HCT116 (cell line): ENCODE results near the gene UNC45A. TPM values are rescaled to one million over a fixed set of nuclear protein-coding genes. Genes with fewer than 3 reads are reported as not detected.
A peak's percentile ranks its signal among the peaks of the same experiment; 100 is the strongest.

Source experiments
- ATAC-seq: fragments of 200-7000 bp; cut with Tn5 transposase; 2 replicates; pipeline ENCODE4 v1.9.1; 2020; ENCODE audit warnings: mild to moderate bottlenecking, moderate library complexity
- BruUV-seq: library from RNA; stranded (reverse); fragments of 400-500 nt; replicated peaks from 2 replicates; lab custom pipeline; 2021; lab: Mats Ljungman, UMichigan
- CTCF ChIA-PET: fragments of 300-600 bp; sonication (Branson Sonifier 250); formaldehyde crosslinking; loops from one replicate; lab custom pipeline; 2021; ENCODE audit warnings: antibody characterized with exemption; lab: Charles Lee
- POLR2A ChIA-PET: fragments of 300-600, 350-600 bp; sonication (Branson Sonifier 250); formaldehyde crosslinking; loops from one replicate; lab custom pipeline; 2021; ENCODE audit warnings: antibody characterized with exemption; lab: Charles Lee
- RAD21 ChIA-PET, 2 experiments: fragments of 300-600 bp; sonication (Branson Sonifier 250); formaldehyde crosslinking; loops; one replicate each; lab custom pipeline; 2023; ENCODE audit warnings: low total read pairs in 2 of 2; ENCODE audit not compliant: uncharacterized antibody in 2 of 2, unreplicated experiment in 2 of 2, low non-redundant PET in 1 of 2; lab: Charles Lee
- DNase-seq: peaks from one replicate; pipeline ENCODE4 v3.0.0-alpha.2; 2010; ENCODE audit warnings: low read depth, low spot score
- H2AFZ ChIP-seq: fragments of 200-600 bp; shearing (Covaris generic), sonication (generic); 2 replicates; pipeline ENCODE4 v1.6.1; 2017; ENCODE audit warnings: low read depth, mixed run types, mixed read lengths, antibody characterized with exemption, low read length; ENCODE audit not compliant: poor library complexity, severe bottlenecking
- H3K27ac ChIP-seq: 2 replicates; pipeline ENCODE4 v1.5.1; 2012; ENCODE audit warnings: low read depth, low read length
- H3K27me3 ChIP-seq: fragments of 200-600 bp; sonication (generic); 2 replicates; pipeline ENCODE4 v1.6.1; 2016; ENCODE audit warnings: mixed run types, low read length, mixed read lengths; ENCODE audit not compliant: insufficient read depth
- H3K36me3 ChIP-seq, 2 experiments: fragments of 200-500 bp in 1 of 2; fragments of 200-600 bp in 1 of 2; sonication (Bioruptor generic) in 1 of 2; sonication (generic) in 1 of 2; 2 replicates each; pipeline versions ENCODE4 v1.5.1 to v1.6.1; 2014 to 2016; ENCODE audit warnings: low read length in 2 of 2, inconsistent platforms in 1 of 2, mixed read lengths in 1 of 2, mixed run types in 1 of 2; ENCODE audit not compliant: insufficient read depth in 2 of 2, control insufficient read depth in 1 of 2
- H3K4me1 ChIP-seq, 2 experiments: fragments of 200-600 bp in 1 of 2; sonication (generic) in 1 of 2; 2 replicates each; pipeline versions ENCODE4 v1.5.1 to v1.6.1; 2012 to 2017; ENCODE audit warnings: low read length in 2 of 2, inconsistent platforms in 1 of 2, mild to moderate bottlenecking in 1 of 2, mixed read lengths in 1 of 2, mixed run types in 1 of 2, moderate library complexity in 1 of 2; ENCODE audit not compliant: insufficient read depth in 2 of 2, control insufficient read depth in 1 of 2
- H3K4me2 ChIP-seq: fragments of 200-600 bp; sonication (generic); 2 replicates; pipeline ENCODE4 v1.6.1; 2017; ENCODE audit warnings: mixed run types, low read length, mixed read lengths
- H3K4me3 ChIP-seq, 2 experiments: fragments of 200-600 bp in 1 of 2; sonication (generic) in 1 of 2; replicated peaks in 1 of 2; 2 replicates each; pipeline ENCODE4 v1.5.1; 2011 to 2016; ENCODE audit warnings: low read length in 2 of 2, control low read depth in 1 of 2, low read depth in 1 of 2, mild to moderate bottlenecking in 1 of 2, mixed read lengths in 1 of 2, mixed run types in 1 of 2
- H3K79me2 ChIP-seq: fragments of 200-600 bp; sonication (generic); 2 replicates; pipeline ENCODE4 v1.6.1; 2017; ENCODE audit warnings: mild to moderate bottlenecking, mixed run types, low read length, moderate library complexity, mixed read lengths; ENCODE audit not compliant: insufficient read depth
- H3K9ac ChIP-seq: fragments of 200-600 bp; sonication (generic); 2 replicates; pipeline ENCODE4 v1.6.1; 2016; ENCODE audit warnings: low read length, mixed read lengths
- H3K9me2 ChIP-seq: fragments of 200-600 bp; sonication (generic), shearing (Covaris generic); 2 replicates; pipeline ENCODE4 v1.6.1; 2017; ENCODE audit warnings: mixed run types, mild to moderate bottlenecking, moderate library complexity; ENCODE audit not compliant: insufficient read depth
- H3K9me3 ChIP-seq, 2 experiments: fragments of 200-500 bp in 1 of 2; fragments of 200-600 bp in 1 of 2; sonication (Bioruptor generic) in 1 of 2; sonication (generic) in 1 of 2; 2 replicates each; pipeline ENCODE4 v1.6.1; 2014 to 2017; ENCODE audit warnings: low read length in 2 of 2, mixed read lengths in 2 of 2, inconsistent platforms in 1 of 2, low read depth in 1 of 2, mild to moderate bottlenecking in 1 of 2, mixed run types in 1 of 2, moderate library complexity in 1 of 2; ENCODE audit not compliant: control insufficient read depth in 1 of 2, insufficient read depth in 1 of 2
- H4K20me1 ChIP-seq: fragments of 200-600 bp; sonication (generic), shearing (Covaris generic); 2 replicates; pipeline ENCODE4 v1.6.1; 2017; ENCODE audit warnings: mixed run types, mild to moderate bottlenecking, moderate library complexity; ENCODE audit not compliant: insufficient read depth
- CTCF ChIP-seq, 3 experiments: fragments of 200-600 bp in 1 of 3; sonication (generic) in 1 of 3; IDR thresholded peaks in 2 of 3; conservative IDR thresholded peaks in 1 of 3; 2 replicates each; pipeline ENCODE4 v1.5.1; 2012 to 2017; ENCODE audit warnings: low read depth in 2 of 3, low read length in 2 of 3, antibody characterized with exemption in 1 of 3, borderline replicate concordance in 1 of 3, control low read depth in 1 of 3, mild to moderate bottlenecking in 1 of 3, mixed read lengths in 1 of 3, mixed run types in 1 of 3, moderate library complexity in 1 of 3; ENCODE audit not compliant: insufficient read depth in 1 of 3
- TCF7L2 ChIP-seq: IDR thresholded peaks from 2 replicates; pipeline ENCODE4 v1.7.0; 2011; ENCODE audit warnings: borderline replicate concordance, inconsistent platforms; ENCODE audit not compliant: insufficient read depth, insufficient read length; ENCODE audit errors: extremely low read depth
- ZFX ChIP-seq: fragments of 450-650 bp; IDR thresholded peaks from 2 replicates; pipeline ENCODE4 v1.6.1; 2017
- intact Hi-C: fragments of 100-400 bp; cut with micrococcal nuclease; formaldehyde crosslinking; loops from 2 replicates; pipeline ENCODE4 v1.10.0; 2022
- total RNA-seq: library from RNA; stranded (reverse); gene quantifications from one replicate; pipeline ENCODE4 v1.2.1, GENCODE V29; 2021; ENCODE audit not compliant: unreplicated experiment

The UNC45A gene
- total RNA-seq, 1 experiment from 2014 or later: 95.4 TPM

GRCh38 chr15:90991587-90992285 is 56.7 kb downstream of the UNC45A start:
- ChIA-PET RAD21 (no interaction called here), CTCF (no interaction called here)
- Histone ChIP-seq H3K4me2 (no peak overlapping the region), H3K36me3 (peaks cover 0 to 4% of the 10 kb centered on the region in 2 experiments; a peak in 2 of 4 replicates), H2AFZ (no peak overlapping the region), H3K9me2 (no peaks in the 10 kb centered on the region), H3K9me3 (no peaks in the 10 kb centered on the region), H3K4me3 (no peak overlapping the region), H3K4me1 (peaks cover 7 to 19% of the 10 kb centered on the region in 2 experiments), H4K20me1 (no peaks in the 10 kb centered on the region), H3K79me2 (peaks cover 96% of the 10 kb centered on the region), H3K27me3 (no peaks in the 10 kb centered on the region)
- intact Hi-C loops: no loop called here
- DNase-seq: no peak
- no peak for TF ChIP-seq TCF7L2
- TF ChIP-seq CTCF (IDR thresholded peaks at IDR 0.05 in 2 of 3, conservative IDR thresholded peaks at IDR 0.05 in 1 of 3; ENCODE audit: borderline replicate concordance in 1 of 3, insufficient read depth in 1 of 3, low read depth in 2 of 3, low read length in 2 of 3): no peak
- TF ChIP-seq, all 23 proteins: peak for 0
- Histone ChIP-seq H3K9ac (no peak overlapping the region), H3K27ac (no peak overlapping the region)
- POLR2A ChIA-PET: no interaction called here
- no TSS peak for BruUV-seq
- no peak for ATAC-seq

GRCh38 chr15:90994059-90994416 is 59.0 kb downstream of the UNC45A start:
- ChIA-PET RAD21 (no interaction called here), CTCF (interaction anchor here (1.0 kb wide), 2 partner anchors 62 to 254 kb away, joined by 3 to 5 read pairs; partner anchors contain the start of gene HDDC3), POLR2A (interaction anchor here (0.8 kb wide), 1 partner anchor 62 kb away, joined by 3 read pairs; no protein-coding TSS in a partner anchor)
- Histone ChIP-seq H3K27me3 (no peaks in the 10 kb centered on the region), H3K4me3 (peak overlapping the region; percentile 84 to 89), H3K27ac (peak overlapping the region; percentile 91), H3K79me2 (peaks cover 74% of the 10 kb centered on the region), H3K9me2 (no peaks in the 10 kb centered on the region), H3K9ac (peak overlapping the region; percentile 100), H3K4me2 (peak overlapping the region; percentile 89), H3K36me3 (peaks cover 12 to 22% of the 10 kb centered on the region in 2 experiments; a peak in 3 of 4 replicates), H3K9me3 (no peaks in the 10 kb centered on the region), H2AFZ (no peak overlapping the region), H4K20me1 (no peaks in the 10 kb centered on the region), H3K4me1 (peaks cover 7 to 19% of the 10 kb centered on the region in 2 experiments)
- no TSS peak for BruUV-seq
- peak; percentile 7 for ATAC-seq
- TF ChIP-seq ZFX: peak; percentile 79; the same call in 1 of the 2 replicates
- no peak for TF ChIP-seq TCF7L2
- DNase-seq: no peak
- intact Hi-C loops: loop anchor here (1.0 kb wide), 1 partner anchor 40 kb away; the partner anchor contains the start of gene RCCD1
